HG03097 (cell line): ENCODE measurements around the gene IGFBP4.

Experiments
- ATAC-seq: cut with Tn5 transposase; IDR thresholded peaks from one replicate; pipeline ENCODE4 v1.9.1; 2021; ENCODE audit not compliant: unreplicated experiment, low FRiP score

IGFBP4 gene

GRCh38 chr17:40430272-40431230 lies 12.7 kb upstream of the IGFBP4 start:
- ATAC-seq, result no peak

- ATAC-seq, result no peak
Measured at GRCh38 chr17:40431231-40431602, 12.0 kb upstream of the IGFBP4 start.

GRCh38 chr17:40432864-40433528 lies 10.3 kb upstream of the IGFBP4 start:
- ATAC-seq, result no peak

- no peak for ATAC-seq
Measured at GRCh38 chr17:40433551-40434415, 9.5 kb upstream of the IGFBP4 start.

- ATAC-seq, result no peak
Measured at GRCh38 chr17:40436636-40437035, 6.6 kb upstream of the IGFBP4 start.

GRCh38 chr17:40437095-40437732 lies 6.0 kb upstream of the IGFBP4 start:
- ATAC-seq, result no peak

GRCh38 chr17:40440166-40440565 lies 3.1 kb upstream of the IGFBP4 start:
- ATAC-seq, result no peak

- no peak for ATAC-seq
Measured at GRCh38 chr17:40442392-40443195, 656 bp upstream of the IGFBP4 start.

- ATAC-seq, result no peak
Measured at GRCh38 chr17:40443988-40444899, 994 bp downstream of the IGFBP4 start.

GRCh38 chr17:40445751-40446468 lies 2.7 kb downstream of the IGFBP4 start:
- no peak for ATAC-seq

GRCh38 chr17:40447148-40447644 lies 3.9 kb downstream of the IGFBP4 start:
- no peak for ATAC-seq

GRCh38 chr17:40447806-40448205 lies 4.6 kb downstream of the IGFBP4 start:
- no peak for ATAC-seq

- no peak for ATAC-seq
Measured at GRCh38 chr17:40448213-40448638, 5.0 kb downstream of the IGFBP4 start.

- no peak for ATAC-seq
Measured at GRCh38 chr17:40448639-40449261, 5.5 kb downstream of the IGFBP4 start.

- ATAC-seq, result no peak
Measured at GRCh38 chr17:40450175-40450574, 6.9 kb downstream of the IGFBP4 start.

GRCh38 chr17:40451420-40451819 lies 8.2 kb downstream of the IGFBP4 start:
- ATAC-seq, result no peak

- no peak for ATAC-seq
Measured at GRCh38 chr17:40452216-40452787, 9.1 kb downstream of the IGFBP4 start.
